Skin epidermis (tissue), 12 donors: ENCODE data around the gene PRMT5.
"Not testable (repeated sequence)": the region's sequence is repeated elsewhere in the genome, so short reads cannot be mapped to it uniquely, and the experiment has no call there.

Experiments used
- H3K27ac ChIP-seq, 21 experiments: fragments of 200-600 bp; sonication (generic) in 11 of 21; one replicate each; pipeline ENCODE4 v1.5.0; 2020; ENCODE audit warnings: mild to moderate bottlenecking in 3 of 21, inconsistent platforms in 2 of 21, moderate library complexity in 2 of 21
- H3K4me3 ChIP-seq, 7 experiments: fragments of 200-600 bp; sonication (generic) in 2 of 7; one replicate each; pipeline ENCODE4 v1.5.0; 2020; ENCODE audit warnings: inconsistent platforms in 2 of 7, mild to moderate bottlenecking in 2 of 7, moderate library complexity in 1 of 7

PRMT5 gene

DNA sequence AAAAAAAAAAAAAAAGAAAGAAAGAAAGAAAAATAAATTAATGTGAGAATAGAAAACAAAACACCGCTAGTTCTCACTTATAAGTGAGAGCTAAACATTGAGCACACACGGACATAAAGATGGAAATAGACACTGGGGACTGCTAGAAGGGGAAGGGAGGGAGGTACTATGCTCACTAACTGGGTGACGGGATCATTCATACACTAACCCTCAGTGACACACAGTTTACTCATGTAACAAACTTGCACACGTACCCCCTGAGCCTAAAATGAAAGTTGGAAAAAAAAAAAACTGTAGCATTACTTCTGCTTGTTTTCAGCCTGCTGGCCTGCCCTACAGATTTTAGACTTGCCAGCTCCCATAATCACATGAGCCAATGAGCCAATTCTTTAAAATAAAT, 10.5 kb upstream of the PRMT5 start:
- Histone ChIP-seq H3K27ac (no peak overlapping the region), H3K4me3 (no peak overlapping the region)

- no peak overlapping the region for H3K4me3 ChIP-seq
Observed at GRCh38 chr14:22935156-22935555, 6.0 kb upstream of the PRMT5 start.

GRCh38 chr14:22932146-22932545, 3.0 kb upstream of the PRMT5 start:
- Histone ChIP-seq H3K27ac (no peak overlapping the region), H3K4me3 (no peak overlapping the region)

More at GRCh38 chr14:22935156-22935555, 6.0 kb upstream of the PRMT5 start:
- no peak overlapping the region for H3K27ac ChIP-seq

DNA sequence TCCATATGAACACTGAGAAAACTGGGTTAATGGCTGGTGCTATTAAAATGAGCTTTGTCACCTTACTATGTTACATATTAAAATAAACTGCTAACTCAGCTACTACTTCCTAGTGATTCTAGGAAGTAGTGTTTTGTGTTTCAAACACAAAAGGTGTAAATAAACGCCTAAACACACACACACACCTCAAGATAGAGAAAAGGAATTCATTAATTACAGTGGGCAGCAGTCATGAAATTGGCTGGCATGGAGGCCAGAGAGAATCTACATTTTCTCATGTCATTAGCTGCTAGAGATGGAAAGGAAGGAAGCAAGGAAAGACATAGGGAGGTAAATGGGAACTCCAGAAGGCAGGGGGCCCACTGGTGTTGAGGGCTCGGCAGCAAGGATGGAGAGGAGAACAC, 787 bp upstream of the PRMT5 start:
- Histone ChIP-seq H3K27ac (peak overlapping the region in 19 of 21 experiments; percentile 34 to 93 (median 75)), H3K4me3 (peak overlapping the region; percentile 24 to 94 (median 84))

GRCh38 chr14:22928237-22929103, 706 bp downstream of the PRMT5 start:
- peak overlapping the region in 20 of 21 experiments; percentile 72 to 95 (median 89) for H3K27ac ChIP-seq
- H3K4me3 ChIP-seq = peak overlapping the region; percentile 73 to 94 (median 84)

GRCh38 chr14:22926316-22926715, 2.9 kb downstream of the PRMT5 start:
- Histone ChIP-seq H3K4me3 (no peak overlapping the region), H3K27ac (peak overlapping the region in 1 of 21 experiments; percentile 24)

DNA sequence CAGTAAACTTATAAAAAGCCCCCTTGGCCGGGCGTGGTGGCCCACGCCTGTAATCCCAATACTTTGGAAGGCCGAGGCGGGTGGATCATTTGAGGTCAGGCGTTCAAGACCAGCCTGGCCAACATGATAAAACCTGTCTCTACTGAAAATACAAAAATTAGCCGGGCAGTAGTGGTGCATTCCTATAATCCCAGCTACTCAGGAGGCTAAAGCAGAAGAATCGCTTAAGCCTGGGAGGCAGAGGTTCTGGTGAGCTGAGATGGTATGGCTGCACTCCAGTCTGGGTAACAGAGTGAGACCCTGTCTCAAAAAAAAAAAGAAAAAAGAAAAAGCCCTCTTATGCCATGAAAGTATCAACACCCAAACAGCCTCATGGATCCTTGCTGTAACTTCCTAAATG, 3.7 kb downstream of the PRMT5 start:
- peak overlapping the region in 1 of 21 experiments; percentile 24 for H3K27ac ChIP-seq
- no peak overlapping the region for H3K4me3 ChIP-seq

GRCh38 chr14:22923746-22924145, 5.4 kb downstream of the PRMT5 start:
- no peak overlapping the region for H3K4me3 ChIP-seq
- no peak overlapping the region for H3K27ac ChIP-seq

- Histone ChIP-seq H3K4me3 (no peak overlapping the region), H3K27ac (no peak overlapping the region)
Observed at GRCh38 chr14:22922294-22922693, 6.9 kb downstream of the PRMT5 start.

- H3K4me3 ChIP-seq = no peak overlapping the region
- peak overlapping the region in 3 of 21 experiments; percentile 49 to 97 (median 94) for H3K27ac ChIP-seq
Observed at GRCh38 chr14:22920697-22921096, 8.5 kb downstream of the PRMT5 start.

GRCh38 chr14:22919601-22919921, 9.6 kb downstream of the PRMT5 start:
- H3K4me3 ChIP-seq = peak overlapping the region in 6 of 7 experiments; percentile 9 to 93 (median 46)
- peak overlapping the region in 20 of 21 experiments; percentile 39 to 99 (median 86) for H3K27ac ChIP-seq

DNA sequence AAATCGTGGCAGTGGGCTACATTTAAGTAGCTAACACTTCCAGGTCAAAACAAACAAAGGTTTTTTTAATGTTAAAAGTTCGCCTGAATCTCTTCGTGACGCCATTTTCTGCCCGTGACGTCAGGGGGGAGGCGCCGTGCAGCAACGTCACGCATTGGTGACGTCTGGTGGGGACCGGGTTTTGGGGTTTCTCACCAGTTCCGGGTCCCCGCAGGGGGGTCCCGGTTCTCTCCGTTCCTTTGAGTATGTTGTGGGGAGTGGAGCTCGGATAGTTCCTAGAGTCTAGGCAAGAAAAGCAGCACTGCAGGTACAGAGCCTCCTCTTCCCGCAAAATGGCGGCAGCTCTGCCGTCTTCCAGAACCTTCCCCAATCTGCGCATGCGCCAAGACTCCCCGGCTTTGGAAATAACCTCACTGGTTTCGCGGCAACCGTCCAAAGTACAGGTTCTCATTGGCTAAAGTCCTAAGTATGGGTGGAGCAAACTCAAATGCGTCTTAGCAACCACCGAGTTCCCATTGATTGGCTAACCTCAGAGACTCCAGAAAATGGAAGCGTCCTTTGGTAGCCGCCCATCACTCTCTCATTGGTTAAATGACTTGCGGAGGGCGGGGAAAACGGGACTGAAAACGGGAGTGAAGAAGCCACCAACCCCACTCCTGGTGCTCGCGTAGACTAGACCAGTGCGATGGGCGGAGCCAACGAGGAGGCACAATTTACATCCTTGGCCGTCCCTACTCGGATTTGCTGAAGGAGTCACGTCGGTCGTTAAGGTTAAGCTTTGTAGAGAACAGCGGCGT, 10.2 kb downstream of the PRMT5 start, which contains the start of gene RBM23:
Gene RBM23, minus strand, starts transcription at position 346 of the 797 bp plus-strand sequence.
- Histone ChIP-seq H3K27ac (peak within 1 kb of the TSS; percentile 61 to 99 (median 97)), H3K4me3 (peak within 1 kb of the TSS; percentile 61 to 93 (median 76))

DNA sequence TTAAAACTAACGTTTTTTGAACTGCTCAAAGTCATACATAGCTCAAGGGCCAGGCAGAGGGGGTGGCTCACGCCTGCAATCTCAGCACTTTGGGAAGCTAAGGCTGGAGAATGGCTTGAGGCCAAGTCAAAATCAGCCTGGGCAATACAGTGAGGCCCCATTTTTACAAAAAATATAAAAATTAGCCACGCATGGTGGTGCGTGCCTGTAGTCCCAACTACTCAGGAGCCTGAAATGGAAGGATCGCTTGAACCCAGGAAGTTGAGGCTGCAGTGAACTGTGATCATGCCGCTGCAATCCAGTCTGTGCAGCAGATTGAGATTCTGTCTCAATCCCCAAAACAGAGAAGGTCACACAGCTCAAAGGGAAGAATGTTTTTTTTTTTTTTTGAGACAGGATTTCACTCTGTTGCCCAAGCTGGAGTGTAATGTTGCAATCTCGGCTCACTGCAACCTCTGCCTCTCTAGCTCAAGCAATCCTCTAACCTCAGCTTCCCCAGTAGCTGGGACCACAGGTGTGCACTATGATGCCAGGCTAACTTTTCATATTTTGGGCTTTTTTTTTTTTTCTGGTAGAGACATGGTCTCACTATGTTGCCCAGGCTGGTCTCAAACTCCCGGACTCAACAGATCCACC, 13.2 kb downstream of the PRMT5 start:
- H3K4me3 ChIP-seq = no peak overlapping the region
- H3K27ac ChIP-seq = peak overlapping the region in 2 of 21 experiments; percentile 3 to 17

GRCh38 chr14:22914836-22915235, 14.3 kb downstream of the PRMT5 start:
- not testable (repeated sequence) for H3K27ac ChIP-seq, H3K4me3 ChIP-seq

DNA sequence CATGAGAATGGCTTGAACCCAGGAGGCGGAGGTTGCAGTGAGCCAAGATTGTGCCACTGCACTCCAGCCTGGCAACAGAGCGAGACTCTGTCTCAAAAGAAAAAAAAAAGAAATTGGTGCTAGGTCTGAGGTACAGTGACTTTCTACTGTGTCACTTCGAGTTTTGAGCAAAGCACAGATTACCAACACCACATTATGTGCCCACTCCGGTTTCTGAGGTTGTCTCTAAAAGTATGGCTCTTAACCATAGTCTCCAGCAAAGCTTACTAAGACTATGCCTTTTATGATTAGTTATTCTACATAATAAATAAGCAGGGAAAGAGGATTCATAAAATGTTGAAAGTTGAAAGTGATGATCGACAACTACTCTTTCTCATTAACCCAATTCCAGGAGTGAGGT, 18.3 kb downstream of the PRMT5 start:
- Histone ChIP-seq H3K27ac (no peak overlapping the region), H3K4me3 (no peak overlapping the region)

DNA sequence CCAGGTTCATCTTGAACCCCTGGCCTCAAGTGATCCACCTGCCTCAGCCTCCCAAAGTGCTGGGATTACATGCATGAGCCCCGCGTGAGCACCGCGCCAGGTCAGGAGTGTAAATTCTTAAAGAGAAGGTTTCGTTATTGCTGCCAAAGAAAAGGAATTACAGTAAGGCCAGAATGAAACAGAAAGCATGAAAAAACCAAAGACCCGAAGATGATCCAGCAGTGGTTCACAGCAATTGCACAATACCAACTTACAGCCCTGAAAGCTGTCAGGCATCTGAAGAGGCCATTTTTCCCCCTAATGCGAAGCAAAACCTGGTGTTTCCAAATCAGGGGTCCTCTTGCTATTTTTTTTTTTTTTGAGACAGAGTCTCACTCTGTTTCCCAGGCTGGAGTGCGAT, 20.6 kb downstream of the PRMT5 start:
- peak overlapping the region in 2 of 21 experiments; percentile 11 to 52 for H3K27ac ChIP-seq

DNA sequence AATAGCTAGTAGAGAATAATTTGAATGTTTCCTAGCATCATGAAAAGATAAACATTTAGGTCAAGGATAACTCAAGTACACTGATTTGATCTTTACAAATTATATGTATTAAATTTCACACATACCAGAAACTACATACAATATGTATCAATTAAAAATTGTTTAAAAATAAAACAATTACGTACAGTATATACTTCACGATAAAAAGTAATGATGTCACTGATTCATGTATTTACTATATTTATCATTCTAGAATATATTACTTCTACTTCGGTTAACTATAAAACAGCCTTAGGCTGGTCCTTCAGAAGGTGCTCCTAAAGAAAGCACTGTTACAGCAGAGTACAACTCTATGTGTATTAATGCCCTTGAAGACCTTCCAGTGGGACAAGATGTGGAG, 21.7 kb downstream of the PRMT5 start:
- no peak overlapping the region for H3K4me3 ChIP-seq
- no peak overlapping the region for H3K27ac ChIP-seq

More for the DNA sequence above, 20.6 kb downstream of the PRMT5 start:
- no peak overlapping the region for H3K4me3 ChIP-seq

GRCh38 chr14:22906073-22906472, 23.1 kb downstream of the PRMT5 start:
- H3K4me3 ChIP-seq = no peak overlapping the region
- no peak overlapping the region for H3K27ac ChIP-seq

- Histone ChIP-seq H3K27ac (no peak overlapping the region), H3K4me3 (no peak overlapping the region)
Observed at GRCh38 chr14:22905627-22906026, 23.5 kb downstream of the PRMT5 start.

DNA sequence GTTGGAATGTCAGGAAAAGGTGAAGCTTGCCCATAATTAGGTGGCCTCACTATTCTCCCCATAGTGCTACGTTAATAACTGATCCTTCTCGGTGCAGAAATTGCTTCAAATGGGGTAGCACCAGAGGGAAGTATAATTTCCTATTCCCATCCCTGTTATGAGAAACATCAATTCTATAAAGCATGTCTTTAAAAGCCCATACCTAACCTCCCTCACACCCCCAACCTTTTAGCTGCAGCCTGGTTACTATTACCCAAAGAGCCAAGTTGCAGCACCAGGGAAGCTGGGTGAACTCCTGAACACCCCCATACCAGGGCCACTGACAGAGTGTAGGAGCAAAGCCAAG, 25.5 kb downstream of the PRMT5 start:
- H3K4me3 ChIP-seq = no peak overlapping the region
- peak overlapping the region in 3 of 21 experiments; percentile 3 to 12 (median 6) for H3K27ac ChIP-seq
